Midbrain (tissue), 1 donor: ENCODE data around the gene CEP63.

Source experiments
- DNase-seq: peaks from one replicate; lab custom pipeline; 2025; lab: John Stamatoyannopoulos, UW

CEP63 gene

GRCh38 chr3:134608771-134609435 lies 123.0 kb downstream of the CEP63 start:
- DNase-seq, result no peak

- DNase-seq, result no peak
Observed at GRCh38 chr3:134609821-134610431, 124.1 kb downstream of the CEP63 start.

- DNase-seq, result no peak
Observed at GRCh38 chr3:134610432-134611385, 124.9 kb downstream of the CEP63 start.

- DNase-seq, result no peak
Observed at GRCh38 chr3:134611516-134611915, 125.7 kb downstream of the CEP63 start.

GRCh38 chr3:134613006-134613520 lies 127.2 kb downstream of the CEP63 start:
- no peak for DNase-seq

GRCh38 chr3:134614955-134615354 lies 129.1 kb downstream of the CEP63 start:
- DNase-seq, result no peak

GRCh38 chr3:134615743-134616142 lies 129.9 kb downstream of the CEP63 start:
- no peak for DNase-seq

GRCh38 chr3:134617608-134618477 lies 132.0 kb downstream of the CEP63 start:
- DNase-seq, result no peak

GRCh38 chr3:134618478-134619300 lies 132.8 kb downstream of the CEP63 start:
- no peak for DNase-seq

GRCh38 chr3:134619301-134619615 lies 133.4 kb downstream of the CEP63 start:
- no peak for DNase-seq

DNA sequence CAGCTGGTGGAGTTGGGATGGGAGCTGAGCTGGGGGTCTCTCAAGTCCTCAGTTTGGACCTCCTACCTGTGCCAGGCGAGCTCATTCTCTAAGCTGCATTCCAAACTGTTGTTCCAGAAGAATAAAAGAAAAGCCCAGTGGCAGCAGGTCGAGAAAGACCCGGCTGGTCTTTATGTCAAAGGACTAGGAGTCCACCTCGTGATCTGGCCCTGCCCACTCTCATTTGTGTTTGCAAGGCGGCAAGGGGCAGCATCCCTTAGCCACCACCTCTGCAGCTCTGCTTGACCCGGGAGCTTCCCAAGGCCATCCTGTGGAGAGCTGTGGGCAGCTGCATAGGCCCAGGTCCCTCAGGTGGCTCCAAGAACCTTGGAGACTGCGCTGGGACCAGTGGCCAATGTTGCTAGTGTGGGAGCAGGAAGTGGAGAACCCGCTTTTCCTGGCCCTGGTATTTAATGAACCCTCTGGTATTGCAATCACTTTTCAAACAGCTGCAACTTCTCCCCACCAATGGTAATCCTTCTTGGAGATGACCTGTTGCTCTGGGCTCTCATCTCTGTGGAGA lies 134.1 kb downstream of the CEP63 start:
- DNase-seq, result no peak

GRCh38 chr3:134620476-134621115 lies 134.7 kb downstream of the CEP63 start:
- no peak for DNase-seq

GRCh38 chr3:134621854-134622253 lies 136.0 kb downstream of the CEP63 start:
- no peak for DNase-seq

DNA sequence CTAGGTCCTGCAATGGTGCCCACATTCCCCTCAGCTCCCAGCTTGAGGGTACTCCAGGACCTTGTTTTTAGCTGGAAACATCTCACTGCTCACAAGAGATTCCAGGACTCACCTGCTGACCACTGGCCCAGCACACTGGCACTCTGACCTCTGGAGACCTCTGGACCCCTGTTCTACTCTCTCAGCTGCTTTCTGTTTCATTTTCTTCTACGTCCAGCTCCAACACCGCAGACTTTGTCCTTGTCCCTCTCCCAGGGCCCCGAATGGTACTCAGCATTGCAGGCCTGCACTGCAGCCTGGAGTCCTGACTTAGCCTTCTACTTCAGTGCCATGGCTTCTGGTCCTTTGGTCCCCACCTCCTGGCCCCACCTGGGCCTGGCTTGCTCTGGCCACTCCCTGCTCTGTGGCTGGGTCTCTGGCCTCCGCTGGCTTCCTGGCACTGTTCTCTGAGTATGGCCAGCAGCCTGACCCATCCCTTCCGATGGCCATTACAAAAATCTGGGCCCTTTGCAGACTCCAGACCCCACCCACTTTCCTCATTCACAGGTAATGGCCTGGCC lies 137.0 kb downstream of the CEP63 start:
- DNase-seq, result no peak

GRCh38 chr3:134623615-134624245 lies 137.9 kb downstream of the CEP63 start:
- DNase-seq, result no peak
